ENCODE results near the gene CCDC40. TPM values are rescaled to one million over a fixed set of nuclear protein-coding genes. Genes with fewer than 3 reads are reported as not detected.
A peak's percentile ranks its signal among the peaks of the same experiment; 100 is the strongest.

The CCDC40 gene
- total and polyA plus RNA-seq, 2 of the 13 experiments (the other 11 are each of a cell fraction or from before 2014, with no cell fraction given), result 4.1 to 5.5 TPM

DNA sequence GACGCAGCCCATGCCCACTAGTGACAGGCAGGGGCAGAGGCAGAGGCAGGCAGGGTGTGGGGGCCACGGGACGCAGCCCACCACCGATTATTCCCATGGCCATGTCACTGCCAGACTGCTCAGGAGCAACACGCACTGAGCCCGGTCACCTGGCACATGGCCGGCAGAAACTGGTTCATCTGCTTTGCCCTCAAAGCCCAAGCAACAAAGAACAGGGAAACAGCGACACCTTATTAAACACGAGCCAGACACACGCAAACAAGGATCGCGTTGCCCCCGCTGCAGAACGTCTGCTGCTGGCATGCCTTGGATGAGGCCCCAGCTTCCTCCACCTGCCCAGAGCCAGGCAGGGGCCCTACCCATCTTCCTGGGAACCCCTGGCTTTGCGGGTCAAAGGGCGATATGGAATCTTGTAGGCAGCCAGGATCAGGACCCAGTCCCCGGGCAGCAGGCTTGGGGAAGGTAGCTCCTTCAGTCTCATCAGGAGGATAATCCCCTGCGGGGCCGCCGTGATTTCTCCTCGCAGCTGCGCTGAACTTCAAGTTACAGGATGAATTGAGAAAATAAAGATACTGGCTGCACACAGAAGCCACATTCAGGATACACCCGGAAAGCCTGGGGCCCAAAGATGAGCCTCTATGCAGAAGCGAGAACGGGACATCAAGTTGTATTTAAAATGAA is 5.6 kb upstream of the CCDC40 start (continued):
- TF ChIP-seq ZNF607 (CRISPR knock-in tag; IDR thresholded peaks at IDR 0.05; ENCODE audit: borderline replicate concordance), result no peak
- TF ChIP-seq, protein P1, sequence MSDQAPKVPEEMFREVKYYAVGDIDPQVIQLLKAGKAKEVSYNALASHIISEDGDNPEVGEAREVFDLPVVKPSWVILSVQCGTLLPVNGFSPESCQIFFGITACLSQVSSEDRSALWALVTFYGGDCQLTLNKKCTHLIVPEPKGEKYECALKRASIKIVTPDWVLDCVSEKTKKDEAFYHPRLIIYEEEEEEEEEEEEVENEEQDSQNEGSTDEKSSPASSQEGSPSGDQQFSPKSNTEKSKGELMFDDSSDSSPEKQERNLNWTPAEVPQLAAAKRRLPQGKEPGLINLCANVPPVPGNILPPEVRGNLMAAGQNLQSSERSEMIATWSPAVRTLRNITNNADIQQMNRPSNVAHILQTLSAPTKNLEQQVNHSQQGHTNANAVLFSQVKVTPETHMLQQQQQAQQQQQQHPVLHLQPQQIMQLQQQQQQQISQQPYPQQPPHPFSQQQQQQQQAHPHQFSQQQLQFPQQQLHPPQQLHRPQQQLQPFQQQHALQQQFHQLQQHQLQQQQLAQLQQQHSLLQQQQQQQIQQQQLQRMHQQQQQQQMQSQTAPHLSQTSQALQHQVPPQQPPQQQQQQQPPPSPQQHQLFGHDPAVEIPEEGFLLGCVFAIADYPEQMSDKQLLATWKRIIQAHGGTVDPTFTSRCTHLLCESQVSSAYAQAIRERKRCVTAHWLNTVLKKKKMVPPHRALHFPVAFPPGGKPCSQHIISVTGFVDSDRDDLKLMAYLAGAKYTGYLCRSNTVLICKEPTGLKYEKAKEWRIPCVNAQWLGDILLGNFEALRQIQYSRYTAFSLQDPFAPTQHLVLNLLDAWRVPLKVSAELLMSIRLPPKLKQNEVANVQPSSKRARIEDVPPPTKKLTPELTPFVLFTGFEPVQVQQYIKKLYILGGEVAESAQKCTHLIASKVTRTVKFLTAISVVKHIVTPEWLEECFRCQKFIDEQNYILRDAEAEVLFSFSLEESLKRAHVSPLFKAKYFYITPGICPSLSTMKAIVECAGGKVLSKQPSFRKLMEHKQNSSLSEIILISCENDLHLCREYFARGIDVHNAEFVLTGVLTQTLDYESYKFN (CRISPR knock-in tag; conservative IDR thresholded peaks at IDR 0.05), result no peak
- TF ChIP-seq, protein P2, sequence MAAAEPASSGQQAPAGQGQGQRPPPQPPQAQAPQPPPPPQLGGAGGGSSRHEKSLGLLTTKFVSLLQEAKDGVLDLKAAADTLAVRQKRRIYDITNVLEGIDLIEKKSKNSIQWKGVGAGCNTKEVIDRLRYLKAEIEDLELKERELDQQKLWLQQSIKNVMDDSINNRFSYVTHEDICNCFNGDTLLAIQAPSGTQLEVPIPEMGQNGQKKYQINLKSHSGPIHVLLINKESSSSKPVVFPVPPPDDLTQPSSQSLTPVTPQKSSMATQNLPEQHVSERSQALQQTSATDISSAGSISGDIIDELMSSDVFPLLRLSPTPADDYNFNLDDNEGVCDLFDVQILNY (CRISPR knock-in tag; conservative IDR thresholded peaks at IDR 0.05), result no peak
- peak; percentile 92 for TF ChIP-seq ZBTB38 (CRISPR knock-in tag; IDR thresholded peaks at IDR 0.05)
- no peak for TF ChIP-seq ZNF720 (CRISPR knock-in tag; IDR thresholded peaks at IDR 0.05)
- no peak for TF ChIP-seq ZNF264 (CRISPR knock-in tag; IDR thresholded peaks at IDR 0.05)
- TF ChIP-seq RFX1 (IDR thresholded peaks at IDR 0.05), result no peak
- TF ChIP-seq ARID4A (CRISPR knock-in tag; IDR thresholded peaks at IDR 0.05; ENCODE audit: borderline replicate concordance), result peak; percentile 17; the same call in 1 of the 2 replicates
- TF ChIP-seq AGO2 (optimal IDR thresholded peaks at IDR 0.05; ENCODE audit: low read depth, low read length), result peak; percentile 71
- TF ChIP-seq FOXJ3 (CRISPR knock-in tag; IDR thresholded peaks at IDR 0.05; ENCODE audit: borderline replicate concordance), result no peak
- TF ChIP-seq EP300 (IDR thresholded peaks at IDR 0.05; ENCODE audit: low read depth in 2 of 2, low read length in 2 of 2), result no peak
- no peak for TF ChIP-seq EP300 (CRISPR knock-in tag; IDR thresholded peaks at IDR 0.05; ENCODE audit: borderline replicate concordance)
- TF ChIP-seq SETDB1 (CRISPR knock-in tag; IDR thresholded peaks at IDR 0.05; ENCODE audit: borderline replicate concordance), result no peak
- no peak for TF ChIP-seq NFE2L1 (CRISPR knock-in tag; IDR thresholded peaks at IDR 0.05; ENCODE audit: borderline replicate concordance)
- no peak for TF ChIP-seq ZMAT3 (CRISPR knock-in tag; conservative IDR thresholded peaks at IDR 0.05)
- TF ChIP-seq ZBTB20 (CRISPR knock-in tag; IDR thresholded peaks at IDR 0.05; ENCODE audit: borderline replicate concordance, low read depth), result no peak
- no peak for TF ChIP-seq PAF1 (CRISPR knock-in tag; IDR thresholded peaks at IDR 0.05)
- TF ChIP-seq ZFP37 (CRISPR knock-in tag; IDR thresholded peaks at IDR 0.05; ENCODE audit: borderline replicate concordance), result no peak
- TF ChIP-seq ELF4 (CRISPR knock-in tag; IDR thresholded peaks at IDR 0.05; ENCODE audit: borderline replicate concordance), result no peak
- TF ChIP-seq ZNF543 (CRISPR knock-in tag; IDR thresholded peaks at IDR 0.05), result 0 out of 2 replicates have a peak, but pooled peaks have one; percentile 29
- TF ChIP-seq HNF4A (CRISPR knock-in tag; IDR thresholded peaks at IDR 0.05), result peak; percentile 40; the same call in 1 of the 2 replicates
- TF ChIP-seq HNRNPL (IDR thresholded peaks at IDR 0.05; ENCODE audit: low read depth, low read length), result peak; percentile 89; the same call in 1 of the 2 replicates
